Stomach smooth muscle (tissue), 2 donors: ENCODE results near the gene PLXNA4.
A peak's percentile ranks its signal among the peaks of the same experiment; 100 is the strongest.
"Not testable (repeated sequence)": the region's sequence is repeated elsewhere in the genome, so short reads cannot be mapped to it uniquely, and the experiment has no call there.

Source experiments
- H3K27ac ChIP-seq: one replicate; pipeline ENCODE4 v1.7.0; 2013; ENCODE audit warnings: mild to moderate bottlenecking, low read length, inconsistent platforms
- H3K27me3 ChIP-seq, 2 donors: one replicate each; pipeline ENCODE4 v1.7.0; 2013; ENCODE audit warnings: low read length in 2 of 2; ENCODE audit not compliant: insufficient read depth in 2 of 2, control insufficient read depth in 1 of 2
- H3K36me3 ChIP-seq, 2 donors: one replicate each; pipeline ENCODE4 v1.7.0; 2013; ENCODE audit warnings: low read length in 2 of 2; ENCODE audit not compliant: control insufficient read depth in 2 of 2, insufficient read depth in 2 of 2
- H3K4me1 ChIP-seq: one replicate; pipeline ENCODE4 v1.7.0; 2013; ENCODE audit warnings: low read length; ENCODE audit not compliant: control insufficient read depth, insufficient read depth
- H3K4me3 ChIP-seq, 2 donors: one replicate each; pipeline ENCODE4 v1.7.0; 2013; ENCODE audit warnings: low read length in 2 of 2
- H3K9ac ChIP-seq, 2 donors: one replicate each; pipeline ENCODE4 v1.7.0; 2013; ENCODE audit warnings: low read length in 2 of 2, mild to moderate bottlenecking in 1 of 2
- H3K9me3 ChIP-seq, 2 donors: one replicate each; pipeline ENCODE4 v1.7.0; 2013; ENCODE audit warnings: low read length in 2 of 2; ENCODE audit not compliant: control insufficient read depth in 2 of 2
- donor health status: healthy.
- donor health status: Pancreatic carcinoma.

Gene PLXNA4

DNA sequence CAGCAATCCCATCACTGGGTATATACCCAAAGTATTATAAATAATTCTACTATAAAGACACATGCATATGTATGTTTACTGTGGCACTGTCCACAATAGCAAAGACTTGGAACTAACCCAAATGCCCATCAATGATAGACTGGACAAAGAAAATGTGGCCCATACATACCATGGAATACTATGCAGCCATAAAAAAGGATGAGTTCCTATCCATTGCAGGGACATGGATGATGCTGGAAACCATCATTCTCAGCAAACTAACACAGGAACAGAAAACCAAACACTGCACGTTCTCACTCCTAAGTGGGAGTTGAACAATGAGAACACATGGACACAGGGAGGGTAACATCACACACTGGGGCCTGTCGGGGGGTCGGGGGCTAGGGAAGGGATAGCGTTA is 186.2 kb downstream of the PLXNA4 start:
- not testable (repeated sequence) for H3K27ac ChIP-seq, H3K36me3 ChIP-seq, H3K4me3 ChIP-seq, H3K9me3 ChIP-seq, H3K27me3 ChIP-seq, H3K9ac ChIP-seq
- peaks cover 33% of the 10 kb centered on the region for H3K4me1 ChIP-seq

DNA sequence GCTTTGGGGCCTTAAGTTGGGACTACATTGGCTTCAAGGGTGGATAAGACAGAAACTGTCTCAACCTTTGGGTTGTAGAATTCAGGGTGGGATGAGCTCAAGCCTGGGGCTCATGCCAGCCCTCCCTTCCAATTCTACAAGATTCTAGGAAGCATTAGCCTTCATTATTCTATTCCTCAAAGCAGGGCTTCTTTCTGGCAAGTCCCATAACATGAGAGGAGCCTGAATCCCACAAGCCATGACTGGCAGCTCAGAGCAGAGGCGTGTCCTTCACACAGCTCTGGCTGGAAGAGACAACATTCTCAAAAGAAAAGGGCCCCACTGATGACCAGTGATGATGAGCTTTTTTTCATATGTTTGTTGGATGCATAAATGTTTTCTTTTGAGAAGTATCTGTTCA is 187.6 kb downstream of the PLXNA4 start:
- H3K9me3 ChIP-seq, result no peaks in the 10 kb centered on the region
- H3K27ac ChIP-seq, result no peak overlapping the region
- no peaks in the 10 kb centered on the region for H3K36me3 ChIP-seq
- H3K27me3 ChIP-seq, result no peaks in the 10 kb centered on the region
- H3K4me3 ChIP-seq, result no peak overlapping the region
- peaks cover 19% of the 10 kb centered on the region for H3K4me1 ChIP-seq
- H3K9ac ChIP-seq, result no peak overlapping the region

DNA sequence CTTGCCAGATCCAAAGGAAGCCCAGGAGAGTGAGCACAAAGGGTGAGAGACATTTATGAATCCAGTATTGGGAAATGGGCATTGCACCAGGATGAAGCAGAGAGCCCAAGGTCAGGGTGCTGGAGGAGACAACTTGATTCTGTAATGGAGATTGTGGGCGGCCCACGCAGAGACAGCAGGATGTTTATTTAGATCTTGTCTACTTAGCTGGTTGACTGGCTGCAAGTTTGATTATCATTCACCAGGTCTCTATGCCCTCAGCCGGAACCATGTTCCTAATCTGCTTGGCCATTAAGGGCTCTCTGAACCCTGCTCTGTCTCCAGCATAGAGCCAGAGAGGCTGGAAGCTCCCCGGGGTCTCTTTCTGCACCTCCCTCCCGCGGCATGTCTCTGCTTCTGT is 188.7 kb downstream of the PLXNA4 start:
- H3K27ac ChIP-seq, result no peak overlapping the region
- H3K4me3 ChIP-seq, result no peak overlapping the region
- H3K36me3 ChIP-seq, result no peaks in the 10 kb centered on the region
- H3K4me1 ChIP-seq, result peaks cover 18% of the 10 kb centered on the region
- H3K27me3 ChIP-seq, result no peaks in the 10 kb centered on the region
- no peaks in the 10 kb centered on the region for H3K9me3 ChIP-seq
- no peak overlapping the region for H3K9ac ChIP-seq

DNA sequence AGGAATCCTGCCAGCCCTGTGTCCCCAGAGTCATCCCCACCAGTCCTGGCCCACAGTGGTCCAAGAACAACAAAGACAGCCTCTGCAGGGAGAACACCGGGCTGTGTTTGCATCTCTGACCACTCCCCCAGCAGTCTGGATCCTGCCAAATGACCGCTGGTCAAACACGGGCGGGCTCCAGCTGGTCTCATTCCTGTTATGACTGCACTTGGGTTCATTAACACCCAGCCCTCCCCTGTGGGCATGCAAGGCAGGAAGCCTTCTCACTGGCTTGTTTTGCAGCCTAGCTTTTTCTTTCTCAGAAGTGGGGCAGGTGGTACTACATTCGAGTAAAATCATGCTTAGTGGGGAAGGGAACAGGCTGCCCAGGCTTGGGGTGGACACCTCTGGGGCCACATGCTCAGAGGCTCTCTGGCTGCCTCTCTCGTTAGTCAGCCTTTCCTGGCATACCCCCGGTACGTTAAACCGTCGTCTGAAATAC is 190.0 kb downstream of the PLXNA4 start:
- Histone ChIP-seq H3K9ac (no peak overlapping the region), H3K4me1 (peaks cover 20% of the 10 kb centered on the region), H3K36me3 (no peaks in the 10 kb centered on the region), H3K9me3 (no peaks in the 10 kb centered on the region), H3K4me3 (peak overlapping the region in 1 of 2 donors; percentile 22), H3K27me3 (no peaks in the 10 kb centered on the region), H3K27ac (no peak overlapping the region)

DNA sequence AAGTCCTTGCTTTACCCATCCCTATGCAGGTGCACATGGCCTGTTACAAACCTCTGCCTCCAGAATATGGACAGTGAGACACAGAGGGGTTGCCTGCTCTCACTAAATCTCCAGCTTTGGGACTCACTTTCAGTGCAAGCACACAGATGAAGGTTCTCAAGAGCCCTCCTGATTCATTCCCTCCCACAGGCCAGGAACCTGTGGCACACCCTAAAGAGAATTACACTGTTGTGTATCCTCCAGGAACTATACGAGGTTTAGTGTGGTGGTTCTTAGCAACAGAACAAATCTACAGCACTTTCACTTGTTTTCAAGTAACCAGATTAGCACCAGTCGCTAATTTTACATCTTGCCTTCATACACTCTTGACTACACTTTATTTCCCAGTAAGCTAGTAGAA is 192.3 kb downstream of the PLXNA4 start:
- Histone ChIP-seq H3K4me1 (peaks cover 16% of the 10 kb centered on the region), H3K9ac (no peak overlapping the region), H3K4me3 (no peak overlapping the region), H3K27me3 (no peaks in the 10 kb centered on the region), H3K9me3 (no peaks in the 10 kb centered on the region), H3K36me3 (no peaks in the 10 kb centered on the region), H3K27ac (no peak overlapping the region)

DNA sequence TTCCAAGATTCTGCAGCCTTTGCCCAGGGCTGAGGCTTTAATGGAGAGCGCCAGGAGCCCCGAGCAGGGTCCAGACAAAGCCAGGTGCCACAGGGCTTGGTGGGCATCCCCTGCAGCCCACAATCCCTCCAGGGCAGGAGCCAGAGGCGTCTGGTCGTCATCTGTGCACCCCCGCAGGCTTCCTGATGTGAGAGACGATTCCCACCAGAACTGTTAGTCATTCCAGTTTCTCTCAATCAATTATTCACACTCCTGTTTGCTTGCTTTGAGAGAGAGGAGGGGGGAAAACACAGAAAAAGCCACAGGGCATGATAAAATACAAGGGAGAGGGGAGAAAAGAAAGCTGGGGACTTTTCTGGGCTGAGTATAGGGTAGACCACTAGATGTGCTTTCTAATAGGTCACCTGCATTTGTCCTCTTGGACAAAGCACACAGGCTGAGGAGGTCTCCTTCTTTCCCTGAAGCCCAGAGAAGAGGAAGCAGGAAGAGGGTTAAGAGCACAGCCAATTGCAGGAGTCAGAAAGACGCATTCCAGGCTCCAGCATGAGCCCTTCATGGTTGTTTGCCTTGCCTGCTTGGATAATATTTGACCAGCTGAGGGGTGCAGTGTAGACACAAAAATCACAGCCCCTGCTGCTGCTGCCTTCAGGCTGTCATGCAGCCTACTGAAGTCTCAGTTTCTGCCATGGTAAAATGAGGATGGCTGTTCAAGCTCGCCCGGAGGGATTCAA is 194.4 kb downstream of the PLXNA4 start:
- H3K4me3 ChIP-seq, result no peak overlapping the region
- H3K27ac ChIP-seq, result no peak overlapping the region
- no peak overlapping the region for H3K9ac ChIP-seq
- no peaks in the 10 kb centered on the region for H3K36me3 ChIP-seq
- H3K9me3 ChIP-seq, result no peaks in the 10 kb centered on the region
- H3K4me1 ChIP-seq, result peaks cover 15% of the 10 kb centered on the region
- no peaks in the 10 kb centered on the region for H3K27me3 ChIP-seq

DNA sequence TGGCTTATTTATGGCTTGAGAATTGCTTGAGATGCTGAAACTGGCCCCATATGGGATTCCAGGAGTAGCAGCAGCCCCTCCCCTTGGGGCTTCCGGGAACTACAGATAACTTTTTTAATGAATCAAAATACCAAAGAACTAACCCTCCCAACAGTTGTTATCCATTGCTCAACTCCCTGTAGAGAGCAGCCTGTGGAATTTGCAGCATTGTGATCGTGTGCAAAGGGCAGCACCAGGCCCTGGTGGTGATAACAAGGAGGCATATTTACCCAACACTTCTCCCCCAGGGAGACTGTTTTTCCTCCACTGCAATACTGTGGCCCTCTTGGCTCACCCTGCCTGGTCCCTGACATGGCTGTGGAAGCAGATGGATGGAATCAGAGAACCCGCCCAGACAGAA is 196.2 kb downstream of the PLXNA4 start:
- Histone ChIP-seq H3K9me3 (no peaks in the 10 kb centered on the region), H3K4me1 (peaks cover 15% of the 10 kb centered on the region), H3K4me3 (no peak overlapping the region), H3K27me3 (no peaks in the 10 kb centered on the region), H3K9ac (no peak overlapping the region), H3K27ac (no peak overlapping the region), H3K36me3 (no peaks in the 10 kb centered on the region)

DNA sequence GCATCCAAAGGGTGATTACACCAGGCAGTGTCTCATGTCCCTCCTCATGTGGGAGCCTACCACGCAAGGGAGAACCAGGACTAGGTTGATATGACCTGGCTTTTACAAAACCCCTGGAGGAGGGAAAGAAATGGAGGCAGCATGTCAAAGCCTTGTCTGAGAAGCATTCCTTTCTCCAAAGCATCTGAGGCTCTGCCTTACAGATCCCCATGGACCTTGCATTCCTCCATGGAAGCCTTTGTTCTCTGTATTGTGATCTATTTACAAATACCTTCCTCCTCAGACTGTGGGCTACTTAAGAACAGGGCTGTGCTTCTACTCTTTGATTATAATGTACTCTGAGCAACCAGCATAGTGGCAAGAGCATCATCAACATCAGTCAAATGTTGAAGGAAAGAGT is 197.0 kb downstream of the PLXNA4 start:
- no peaks in the 10 kb centered on the region for H3K36me3 ChIP-seq
- H3K4me1 ChIP-seq, result peaks cover 15% of the 10 kb centered on the region
- H3K27ac ChIP-seq, result no peak overlapping the region
- no peaks in the 10 kb centered on the region for H3K27me3 ChIP-seq
- H3K4me3 ChIP-seq, result no peak overlapping the region
- no peak overlapping the region for H3K9ac ChIP-seq
- no peaks in the 10 kb centered on the region for H3K9me3 ChIP-seq

DNA sequence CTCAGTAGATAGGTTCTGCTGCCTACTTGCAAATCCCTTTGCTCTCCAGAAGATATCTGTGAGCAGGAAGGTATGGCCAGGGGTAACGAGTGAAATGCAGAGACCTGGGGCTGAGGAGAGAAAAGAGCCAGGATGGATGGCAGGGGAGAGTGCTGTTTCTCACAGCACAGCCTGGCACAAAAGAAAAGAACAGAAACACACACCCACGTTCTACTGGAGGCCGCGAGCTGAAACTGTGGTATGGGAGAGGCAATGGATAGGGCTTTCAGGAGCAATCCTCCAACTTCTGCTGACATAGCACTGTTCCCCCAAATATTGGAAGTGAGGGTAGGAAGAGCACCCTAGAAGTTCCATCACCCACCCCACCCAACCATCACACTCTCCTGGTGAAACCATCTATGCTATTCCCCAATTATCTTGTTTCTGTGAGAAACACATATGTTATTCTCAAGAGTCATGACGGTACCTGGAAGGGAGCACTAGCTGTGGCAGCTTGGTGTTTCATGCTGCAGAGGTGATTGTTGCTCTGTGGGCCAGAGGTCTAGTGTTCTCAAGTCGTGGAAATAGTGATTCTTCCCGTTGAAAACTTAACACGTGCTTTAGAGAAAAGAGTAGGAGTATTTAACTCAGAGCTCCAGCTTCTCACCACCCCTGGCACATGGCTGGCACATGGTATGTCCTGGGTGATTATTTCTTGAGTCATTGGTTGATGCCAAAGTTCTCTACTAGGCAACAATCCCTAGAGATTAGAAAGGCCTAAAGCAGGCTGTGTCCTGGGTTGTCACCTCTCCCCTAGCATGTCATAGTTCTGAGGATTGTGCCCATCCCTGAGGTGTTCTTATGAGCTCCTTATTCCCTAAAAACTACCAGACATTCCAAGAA is 198.3 kb downstream of the PLXNA4 start:
- Histone ChIP-seq H3K27me3 (no peaks in the 10 kb centered on the region), H3K4me1 (peaks cover 15% of the 10 kb centered on the region)

DNA sequence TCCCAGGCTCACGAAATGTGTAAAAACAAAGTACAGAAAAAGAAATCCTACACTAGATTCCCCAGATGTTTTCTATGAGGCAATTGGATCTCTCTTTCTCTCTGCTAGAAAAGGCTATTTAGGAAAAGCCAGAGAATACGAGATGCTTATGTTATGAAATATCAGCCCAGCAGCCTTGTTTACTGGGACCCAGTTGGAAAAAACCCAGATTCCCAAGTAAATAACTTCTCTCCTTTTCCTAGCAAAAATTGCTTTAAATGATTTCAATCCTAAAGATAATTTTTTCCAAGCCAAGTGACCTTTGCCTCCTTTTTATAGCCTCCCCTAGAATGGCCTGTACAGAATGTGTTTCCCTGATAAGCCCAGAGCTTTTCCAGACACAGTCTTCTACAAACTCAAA is 199.3 kb downstream of the PLXNA4 start:
- Histone ChIP-seq H3K27ac (no peak overlapping the region), H3K27me3 (no peaks in the 10 kb centered on the region), H3K4me3 (no peak overlapping the region), H3K9me3 (no peaks in the 10 kb centered on the region), H3K36me3 (no peaks in the 10 kb centered on the region), H3K4me1 (peaks cover 15% of the 10 kb centered on the region), H3K9ac (no peak overlapping the region)

More for the DNA sequence above, 198.3 kb downstream of the PLXNA4 start:
- H3K36me3 ChIP-seq, result no peaks in the 10 kb centered on the region
- no peaks in the 10 kb centered on the region for H3K9me3 ChIP-seq
- no peak overlapping the region for H3K9ac ChIP-seq
- H3K27ac ChIP-seq, result no peak overlapping the region
- no peak overlapping the region for H3K4me3 ChIP-seq
